D721Med (cell line): Measurements from ENCODE around the gene FRRS1.

Experiments used
- DNase-seq: peaks from one replicate; pipeline ENCODE4 v3.0.0; 2011; ENCODE audit warnings: low spot score; ENCODE audit not compliant: insufficient read length
- FAIRE-seq: peaks from 2 replicates; lab custom pipeline; 2011; peaks lifted over from hg19 to GRCh38; lab: Jason Lieb, UNC
- CTCF ChIP-seq: IDR thresholded peaks from 2 replicates; pipeline ENCODE4 v1.5.1; 2012; ENCODE audit warnings: mild to moderate bottlenecking, control low read depth; ENCODE audit not compliant: insufficient read depth; ENCODE audit errors: missing control alignments

The FRRS1 gene

GRCh38 chr1:99672530-99673213 lies 93.8 kb downstream of the FRRS1 start:
- DNase-seq: no peak
- peak; percentile 46 for FAIRE-seq
- no peak for TF ChIP-seq CTCF

- no peak for FAIRE-seq
- no peak for TF ChIP-seq CTCF
- DNase-seq: no peak
Observed at GRCh38 chr1:99672038-99672437, 94.4 kb downstream of the FRRS1 start.

- DNase-seq (no peak), FAIRE-seq (no peak)
- no peak for TF ChIP-seq CTCF
Observed at GRCh38 chr1:99670583-99670982, 95.9 kb downstream of the FRRS1 start.

GRCh38 chr1:99669821-99670220 lies 96.6 kb downstream of the FRRS1 start:
- no peak for TF ChIP-seq CTCF
- FAIRE-seq: no peak
- DNase-seq: no peak

- no peak for TF ChIP-seq CTCF
- DNase-seq (no peak), FAIRE-seq (peak; percentile 51)
Observed at GRCh38 chr1:99669376-99669775, 97.1 kb downstream of the FRRS1 start.

- DNase-seq: no peak
- no peak for FAIRE-seq
- no peak for TF ChIP-seq CTCF
Observed at GRCh38 chr1:99665212-99665611, 101.2 kb downstream of the FRRS1 start.

GRCh38 chr1:99663501-99663900 lies 102.9 kb downstream of the FRRS1 start:
- TF ChIP-seq CTCF: no peak
- FAIRE-seq: no peak
- DNase-seq: no peak
